GM21825 (cell line): ENCODE results near the gene GYPC.

Experiments
- ATAC-seq: cut with Tn5 transposase; IDR thresholded peaks from one replicate; pipeline ENCODE4 v1.9.1; 2021; ENCODE audit warnings: mild to moderate bottlenecking, moderate library complexity; ENCODE audit not compliant: unreplicated experiment

Gene GYPC

GRCh38 chr2:126723281-126723815, 67.4 kb downstream of the GYPC start:
- no peak for ATAC-seq

DNA sequence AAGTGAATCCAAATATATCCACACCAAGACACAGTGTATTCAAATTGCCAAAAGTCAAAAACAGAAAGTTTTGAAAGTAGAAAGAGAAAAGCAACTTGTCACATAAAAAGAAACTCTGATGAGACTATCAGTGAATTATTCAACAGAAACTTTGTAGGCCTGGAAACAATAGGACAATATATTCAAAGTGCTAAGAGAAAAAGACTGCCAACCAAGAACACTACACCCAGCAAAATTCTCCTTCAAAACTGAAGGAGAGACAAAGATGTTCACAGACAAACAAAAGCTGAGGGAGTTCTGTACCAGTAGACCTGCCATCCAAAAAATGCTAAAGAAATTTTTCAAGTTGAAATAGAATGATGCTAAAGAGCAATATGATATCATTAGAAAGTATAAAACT, 69.6 kb downstream of the GYPC start:
- no peak for ATAC-seq

- ATAC-seq, result no peak
These were observed 73.9 kb downstream of the GYPC start for GRCh38 chr2:126729896-126730295.

GRCh38 chr2:126730655-126731054, 74.7 kb downstream of the GYPC start:
- ATAC-seq, result no peak

DNA sequence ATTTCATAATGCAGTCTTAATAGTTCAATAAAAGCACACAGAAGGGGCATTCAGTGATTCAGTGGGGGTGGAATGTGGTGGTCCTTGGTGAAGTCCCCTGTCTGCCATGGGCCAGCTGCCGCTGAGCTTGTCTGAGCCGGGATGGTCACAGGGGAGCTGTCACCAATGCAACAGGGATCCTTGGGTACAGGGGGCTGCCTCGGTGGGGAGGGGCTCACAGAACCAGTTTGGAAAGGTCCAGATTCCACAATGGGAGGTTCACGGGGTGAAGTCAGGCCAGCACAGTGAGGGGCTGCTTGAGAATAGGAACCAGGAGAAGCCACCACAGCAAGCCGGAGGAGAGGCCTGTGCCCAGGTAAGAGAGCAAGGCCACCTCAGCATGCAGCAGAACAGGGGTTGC, 75.4 kb downstream of the GYPC start:
- no peak for ATAC-seq

DNA sequence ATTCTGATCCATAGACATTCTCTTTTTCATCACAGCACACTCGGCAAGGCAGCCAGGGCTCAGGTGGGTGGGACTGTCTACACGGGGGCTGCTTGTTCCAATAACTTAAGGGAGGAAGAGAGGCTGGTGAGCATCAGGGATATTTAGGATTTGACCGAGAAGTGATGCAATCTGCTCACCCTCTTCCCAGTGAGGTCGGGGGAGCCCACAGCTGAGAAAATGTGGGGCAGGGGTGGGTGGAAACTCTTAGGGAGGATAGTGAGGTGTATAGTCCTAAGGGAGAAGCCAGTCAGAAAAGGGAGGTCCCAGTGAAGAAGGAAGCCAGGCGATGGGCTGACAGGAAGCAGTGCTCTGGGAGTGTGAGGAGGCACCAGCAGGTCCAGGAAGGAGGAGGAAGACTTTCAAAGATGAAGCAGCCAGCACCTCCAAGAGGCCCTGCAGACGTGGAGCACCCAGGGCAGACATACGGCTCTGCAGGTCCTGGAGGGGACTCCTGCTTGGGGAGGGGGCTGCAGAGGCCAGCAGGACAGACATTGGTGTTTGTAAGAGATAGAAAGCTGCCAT, 76.8 kb downstream of the GYPC start:
- ATAC-seq, result no peak

- ATAC-seq, result no peak
These were observed 77.8 kb downstream of the GYPC start for GRCh38 chr2:126733795-126734194.

DNA sequence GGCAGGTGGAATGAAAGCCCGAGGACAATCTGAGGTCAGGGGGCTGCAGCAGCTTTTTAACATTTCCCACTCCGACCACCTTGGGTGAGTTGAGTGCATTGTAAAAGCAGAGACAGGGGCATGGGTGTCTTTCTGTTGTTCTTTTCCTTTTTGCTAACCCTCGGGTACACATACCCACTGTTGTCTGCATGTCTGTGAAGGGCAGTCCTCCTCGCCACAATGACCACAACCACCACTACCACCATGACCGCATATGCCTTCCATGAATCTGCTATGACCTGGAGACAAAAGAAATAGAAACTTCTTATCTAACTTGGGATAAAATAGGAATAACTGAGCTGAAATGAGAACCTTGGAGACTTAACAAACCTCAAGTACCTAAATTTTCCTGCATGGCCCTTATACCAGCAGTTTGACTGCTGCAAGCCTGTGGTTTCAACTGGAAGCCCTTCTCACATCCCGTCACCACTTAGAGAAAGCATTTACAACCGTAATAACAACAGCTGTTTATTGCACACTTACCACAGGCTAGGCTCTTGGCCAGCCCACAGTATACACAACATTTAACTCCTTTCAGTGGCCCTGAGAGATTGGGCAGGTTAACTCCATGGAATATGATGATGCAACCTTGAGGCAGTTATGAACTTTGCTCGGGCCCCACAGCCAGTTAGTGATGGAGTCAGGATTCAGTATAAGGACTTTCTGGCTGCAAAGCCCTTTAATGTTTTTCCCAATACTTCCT, 80.3 kb downstream of the GYPC start:
- no peak for ATAC-seq

DNA sequence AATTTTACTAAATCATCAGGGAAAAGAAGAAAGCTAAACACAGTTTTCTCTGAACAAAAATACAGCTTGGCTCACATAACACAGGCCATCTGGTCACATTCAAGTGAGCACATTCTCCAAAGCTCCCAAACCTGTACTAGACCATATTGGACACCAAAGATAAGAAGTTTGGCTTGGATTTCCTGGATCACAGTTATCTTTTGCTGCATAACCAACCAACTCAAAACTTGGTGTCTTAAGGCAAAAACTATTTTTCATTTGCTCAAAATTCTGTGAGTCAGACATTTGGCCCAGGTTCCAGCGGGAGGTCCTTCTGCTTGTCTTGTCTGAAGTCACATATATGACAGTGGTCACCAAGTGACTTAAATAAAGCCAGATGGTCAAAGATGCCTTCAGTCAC, 83.2 kb downstream of the GYPC start:
- no peak for ATAC-seq

- no peak for ATAC-seq
These were observed 88.7 kb downstream of the GYPC start for GRCh38 chr2:126744640-126745039.
